A549 treated with AZD9567 at 1 μM for 4 hours (cell line): ENCODE measurements around the gene ATF1. TPM values are rescaled to one million over a fixed set of nuclear protein-coding genes. Genes with fewer than 3 reads are reported as not detected.

ENCODE experiments used
- total RNA-seq: library from RNA; stranded (reverse); fragments of 200-300 nt; extraction: Qiagen RNA extraction; gene quantifications from 5 replicates; pipeline ENCODE4 v1.2.3, GENCODE V29; 2022; ENCODE audit not compliant: insufficient read depth

ATF1 gene
- 31.7 to 39.0 TPM (median 37.4 TPM) in 5 replicates for total RNA-seq

GRCh38 chr12:50763639-50764285, at the start of gene ATF1:
TSS of gene ATF1 (plus strand) at chr12:50764101. CDS start at chr12:50780146, 16,045 bp downstream.

GRCh38 chr12:50842637-50843493, 79.0 kb downstream of the ATF1 start, which contains the start of gene TMPRSS12:
TSS of gene TMPRSS12 (plus strand) at chr12:50842926. CDS start at chr12:50842965, 39 bp downstream.

Other genes with a start within 250 kb of the ATF1 start
- gene TMPRSS12, start 78.8 kb downstream of the ATF1 start, total RNA-seq: not detected in 5 replicates
- gene HIGD1C, start 188.4 kb downstream of the ATF1 start, total RNA-seq: not detected in 5 replicates